Jurkat, Clone E6-1 (cell line): ENCODE results near the gene RNU6-8.

Experiments used
- DNase-seq: peaks from one replicate; pipeline ENCODE4 v3.0.0-alpha.2; 2011; ENCODE audit warnings: low read depth, low spot score
- H3K4me3 ChIP-seq: 2 replicates; pipeline ENCODE4 v1.5.1; 2011; ENCODE audit warnings: mild to moderate bottlenecking, low read length, control low read depth, moderate library complexity

The RNU6-8 gene

DNA sequence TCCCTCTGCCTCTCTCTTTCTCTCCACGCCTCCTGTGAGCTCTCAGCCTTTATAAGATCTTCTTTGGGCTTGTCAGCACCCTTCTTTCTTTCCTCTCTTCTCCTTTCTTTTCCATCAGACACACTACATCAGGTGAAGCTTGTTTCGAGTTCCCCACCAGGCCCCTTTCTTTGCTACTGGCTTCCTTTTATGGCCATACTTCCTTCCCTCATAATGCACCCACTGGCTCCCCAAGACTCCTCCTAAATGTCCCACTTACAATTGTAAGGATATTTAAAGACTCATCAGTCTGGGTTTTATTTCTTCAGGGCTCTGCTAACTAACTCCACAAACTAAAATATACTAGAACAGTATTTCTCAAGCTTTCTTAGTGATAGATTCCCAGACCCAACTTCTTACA, 3.5 kb upstream of the RNU6-8 start:
- no peak for DNase-seq
- H3K4me3 ChIP-seq: no peak overlapping the region

DNA sequence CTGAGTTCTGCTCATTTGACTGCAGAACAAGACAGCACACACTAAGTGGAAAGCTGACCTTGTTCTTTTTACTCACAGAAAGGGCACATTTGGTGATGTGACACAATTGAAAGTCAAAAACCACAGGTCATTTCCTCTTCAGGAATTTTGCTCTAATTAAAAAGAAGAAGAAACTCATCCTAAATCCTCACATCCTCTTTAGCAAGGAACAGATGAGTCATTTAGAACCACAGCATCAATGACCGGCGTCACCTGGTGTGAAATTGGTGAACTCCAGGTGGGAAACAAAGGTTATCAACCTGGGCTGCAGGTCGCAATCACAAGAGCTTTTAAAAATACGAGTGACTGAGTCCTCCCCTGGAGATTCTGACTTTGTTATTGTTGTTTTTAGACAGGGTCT, 2.9 kb upstream of the RNU6-8 start:
- no peak overlapping the region for H3K4me3 ChIP-seq
- DNase-seq: no peak

DNA sequence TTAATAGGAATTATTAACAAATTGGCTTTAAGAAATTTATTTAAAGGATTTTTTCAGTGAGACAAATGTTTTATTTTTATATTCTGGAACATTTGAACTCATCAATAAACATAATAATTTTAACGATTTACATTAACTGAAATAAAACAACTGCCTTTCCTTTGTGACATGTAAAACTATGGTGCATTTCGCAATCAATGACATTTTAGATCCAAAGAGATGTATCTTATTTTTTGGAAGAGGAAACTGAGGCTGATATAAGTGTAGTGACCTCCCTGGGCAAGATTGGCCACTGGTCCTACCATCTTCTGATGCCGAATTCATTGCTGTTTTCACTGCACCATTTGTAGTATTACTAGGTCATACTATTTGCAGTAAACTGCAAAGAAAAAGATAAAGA, 2.5 kb upstream of the RNU6-8 start:
- H3K4me3 ChIP-seq: no peak overlapping the region
- DNase-seq: no peak

DNA sequence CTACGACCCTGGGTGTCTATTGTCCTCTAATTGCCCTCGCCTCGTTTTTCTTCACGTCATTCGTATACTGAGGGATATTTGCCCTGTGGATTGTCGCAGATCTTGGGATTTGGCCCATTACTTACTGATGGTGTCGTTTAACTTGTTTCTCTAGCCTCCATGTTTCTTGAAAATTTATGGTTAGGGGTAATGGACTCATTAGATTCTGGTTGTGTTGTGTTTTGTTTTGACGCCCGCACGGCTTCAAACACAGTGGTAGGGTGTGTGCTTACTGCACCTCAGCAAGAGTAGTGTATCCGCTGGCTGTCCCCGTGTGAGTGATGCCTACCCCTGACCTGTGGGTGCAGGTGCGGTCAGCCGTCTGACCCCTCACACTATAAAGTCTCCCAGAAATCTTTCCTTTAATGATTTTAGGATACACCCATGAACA, 874 bp upstream of the RNU6-8 start:
- H3K4me3 ChIP-seq: peak overlapping the region; percentile 68
- no peak for DNase-seq

DNA sequence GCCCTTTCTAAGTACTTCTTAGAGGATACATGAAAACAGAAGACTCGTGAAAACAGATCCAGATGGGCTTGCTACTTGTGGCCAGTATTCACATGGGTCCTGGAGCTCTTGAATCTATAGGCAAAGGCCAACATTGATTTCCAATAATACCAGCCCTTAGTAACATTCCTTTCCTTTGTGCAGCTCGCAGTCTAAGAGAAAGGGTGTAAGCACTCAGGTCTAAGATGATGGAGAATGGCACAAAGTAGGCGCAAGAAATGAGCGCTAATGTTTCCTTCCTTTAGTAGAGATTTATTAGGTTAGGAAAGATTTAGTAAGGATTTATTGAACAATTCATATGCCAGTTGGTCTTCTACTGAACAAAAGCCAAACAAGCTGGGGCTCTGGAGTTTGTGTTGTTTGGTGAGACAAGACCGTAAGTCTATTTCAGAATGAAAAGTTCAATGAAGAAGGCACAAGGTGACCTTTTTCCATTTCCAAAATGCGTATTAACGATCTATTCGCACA, 525 bp downstream of the RNU6-8 start:
- DNase-seq: peak; percentile 9
- peak overlapping the region; percentile 68 for H3K4me3 ChIP-seq

DNA sequence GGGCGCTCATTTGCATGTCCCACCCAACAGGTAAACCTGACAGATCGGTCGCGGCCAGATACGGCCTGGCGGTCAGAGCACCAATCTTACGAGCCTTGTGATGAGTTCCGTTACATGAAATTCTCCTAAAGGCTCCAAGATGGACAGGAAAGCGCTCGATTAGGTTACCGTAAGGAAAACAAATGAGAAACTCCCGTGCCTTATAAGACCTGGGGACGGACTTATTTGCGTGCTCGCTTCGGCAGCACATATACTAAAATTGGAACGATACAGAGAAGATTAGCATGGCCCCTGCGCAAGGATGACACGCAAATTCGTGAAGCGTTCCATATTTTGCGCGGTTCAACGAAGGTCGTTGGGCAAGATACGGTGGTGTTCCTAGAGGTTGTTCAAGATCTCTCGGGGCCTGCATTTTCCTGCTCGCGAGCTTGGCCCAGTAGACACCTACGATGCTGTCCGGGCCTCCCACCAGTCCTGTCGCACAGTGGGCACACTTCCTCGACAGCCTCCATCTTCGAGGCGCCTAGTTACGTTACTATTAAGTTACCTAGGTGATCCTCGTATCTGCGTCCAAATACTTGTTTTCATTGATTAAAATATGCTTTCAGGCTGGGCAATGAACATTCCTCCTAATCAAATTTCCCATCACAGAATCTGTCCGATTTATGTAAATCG, 1.1 kb downstream of the RNU6-8 start, which contains the start of gene RNU6-7:
Gene RNU6-7 (plus strand): TSS at position 230 of the 675 bp plus-strand sequence.
- peak within 1 kb of the TSS; percentile 68 for H3K4me3 ChIP-seq
- peak; percentile 41 for DNase-seq

DNA sequence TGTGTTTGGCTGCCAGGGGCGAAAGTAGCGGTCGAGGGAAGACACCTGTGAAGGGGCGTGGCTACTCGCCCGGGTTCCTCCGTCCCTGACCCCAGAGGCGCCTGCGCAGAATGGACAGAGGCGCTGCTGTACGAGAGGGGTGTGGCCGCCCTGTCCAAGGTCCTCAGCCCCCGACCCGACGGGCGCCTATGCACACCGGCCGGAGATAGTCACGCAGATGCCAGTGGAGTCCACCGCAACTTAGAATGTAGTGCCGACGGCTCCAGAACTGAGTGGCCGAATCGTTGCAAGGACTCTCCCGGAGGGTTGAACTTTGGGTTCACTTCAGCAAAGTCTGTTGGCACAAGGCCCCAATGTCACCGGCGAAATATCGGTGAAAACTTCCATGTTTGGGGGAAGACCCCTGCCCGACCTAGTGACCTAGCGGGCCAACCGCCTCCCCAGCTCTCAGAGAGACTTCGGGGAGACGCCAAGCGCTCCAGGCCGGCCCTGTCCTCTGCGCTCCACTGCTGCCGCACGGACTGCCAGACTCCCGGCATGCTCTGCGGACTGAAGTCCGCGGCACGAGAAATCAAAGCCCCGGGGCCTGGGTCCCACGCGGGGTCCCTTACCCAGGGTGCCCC, 1.8 kb downstream of the RNU6-8 start:
- DNase-seq: peak; percentile 37
- H3K4me3 ChIP-seq: peak overlapping the region; percentile 68

DNA sequence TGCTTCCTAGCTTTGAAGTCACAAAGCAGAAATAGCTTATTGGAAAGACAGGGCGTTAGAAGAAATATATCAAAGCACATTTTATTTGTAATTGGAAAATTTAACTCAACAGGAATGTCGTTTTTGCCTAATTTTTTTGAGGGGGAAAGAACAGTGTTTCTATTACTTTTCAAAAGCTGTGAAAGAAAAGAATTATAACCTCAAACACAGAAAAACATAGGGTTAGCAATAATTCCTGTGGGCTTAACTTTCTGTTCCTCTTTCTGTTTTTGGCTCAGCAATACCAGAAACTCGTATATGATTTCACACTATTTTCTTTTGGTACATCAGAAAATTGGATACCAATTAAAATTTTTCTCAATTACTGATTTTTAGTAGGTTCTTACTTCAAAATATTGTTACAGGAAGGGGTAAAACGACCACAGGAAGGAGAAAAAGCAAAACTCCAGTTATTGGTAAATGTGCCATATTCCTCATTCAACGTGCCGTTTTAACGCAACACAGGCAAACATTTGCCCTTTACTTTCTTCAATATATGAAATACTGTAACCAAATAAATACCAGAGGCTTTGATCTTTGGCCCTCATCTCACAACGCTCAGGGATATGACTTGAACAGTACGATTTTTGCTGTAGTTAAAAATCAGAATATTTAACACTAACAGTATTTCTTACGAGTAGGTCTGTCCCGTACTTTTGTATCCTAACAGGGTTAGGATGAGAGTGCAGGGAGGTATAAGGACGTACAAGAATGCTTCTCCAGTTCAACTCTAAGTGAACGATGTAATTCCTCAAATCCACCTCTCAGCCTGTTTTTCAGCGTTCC, 2.5 kb downstream of the RNU6-8 start:
- DNase-seq: no peak
- peak overlapping the region; percentile 68 for H3K4me3 ChIP-seq

DNA sequence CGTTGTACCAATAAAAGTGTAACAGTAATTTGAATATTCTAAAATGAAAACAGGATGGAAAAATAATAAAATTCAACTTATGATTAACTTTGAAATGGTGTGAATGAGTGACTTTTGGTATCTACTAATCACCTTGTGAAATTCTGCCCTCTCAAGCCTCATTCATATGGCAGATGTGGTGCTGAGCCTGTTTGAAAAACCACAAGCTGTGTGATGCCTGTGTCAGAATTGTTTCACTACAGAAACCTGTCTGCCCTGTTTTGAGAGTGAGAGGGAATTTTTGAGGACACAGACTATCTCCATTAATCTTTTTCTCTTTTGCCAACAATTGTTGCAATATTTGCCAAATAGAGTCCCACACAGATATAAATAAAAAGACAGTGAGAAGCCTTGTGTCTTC, 5.2 kb downstream of the RNU6-8 start:
- H3K4me3 ChIP-seq: no peak overlapping the region
- no peak for DNase-seq

DNA sequence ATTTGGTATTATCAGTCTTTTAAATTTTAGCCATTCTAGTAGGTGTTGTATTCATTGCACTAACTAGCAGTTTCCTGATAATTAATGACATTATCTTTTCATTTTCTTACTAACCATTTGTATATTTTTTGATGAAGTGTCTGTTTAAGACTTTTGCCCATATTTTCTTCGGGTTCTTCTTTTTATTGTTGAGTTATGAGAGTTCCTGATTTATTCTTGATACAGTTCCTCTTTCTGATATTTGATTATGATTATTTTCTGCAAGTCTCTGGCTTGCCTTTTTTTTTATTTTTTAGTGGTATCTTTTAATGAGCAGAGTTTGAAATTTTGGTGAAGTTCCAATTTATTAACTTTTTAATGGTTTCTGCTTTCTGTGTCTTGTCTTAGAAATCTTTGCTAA, 7.4 kb downstream of the RNU6-8 start:
- DNase-seq: no peak
- H3K4me3 ChIP-seq: no peak overlapping the region

DNA sequence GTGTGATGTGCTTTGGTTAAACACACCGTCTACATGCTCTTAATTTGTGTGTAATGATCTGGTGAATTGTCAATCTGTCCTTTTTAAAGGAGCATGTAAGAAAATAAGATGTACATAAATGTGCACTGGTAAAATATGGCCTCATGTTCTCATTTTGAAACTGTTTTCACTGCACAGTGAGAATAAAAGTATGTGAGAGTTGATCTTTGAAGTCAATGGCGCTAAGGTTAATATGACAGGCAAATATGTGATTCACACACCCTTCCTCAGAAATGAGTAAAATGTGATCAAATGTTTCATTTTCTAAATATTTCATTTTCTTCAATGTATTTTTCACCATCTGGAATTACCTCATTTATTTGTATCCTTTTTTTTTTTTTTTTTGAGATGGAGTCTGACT, 9.5 kb downstream of the RNU6-8 start:
- no peak for DNase-seq
- H3K4me3 ChIP-seq: no peak overlapping the region

DNA sequence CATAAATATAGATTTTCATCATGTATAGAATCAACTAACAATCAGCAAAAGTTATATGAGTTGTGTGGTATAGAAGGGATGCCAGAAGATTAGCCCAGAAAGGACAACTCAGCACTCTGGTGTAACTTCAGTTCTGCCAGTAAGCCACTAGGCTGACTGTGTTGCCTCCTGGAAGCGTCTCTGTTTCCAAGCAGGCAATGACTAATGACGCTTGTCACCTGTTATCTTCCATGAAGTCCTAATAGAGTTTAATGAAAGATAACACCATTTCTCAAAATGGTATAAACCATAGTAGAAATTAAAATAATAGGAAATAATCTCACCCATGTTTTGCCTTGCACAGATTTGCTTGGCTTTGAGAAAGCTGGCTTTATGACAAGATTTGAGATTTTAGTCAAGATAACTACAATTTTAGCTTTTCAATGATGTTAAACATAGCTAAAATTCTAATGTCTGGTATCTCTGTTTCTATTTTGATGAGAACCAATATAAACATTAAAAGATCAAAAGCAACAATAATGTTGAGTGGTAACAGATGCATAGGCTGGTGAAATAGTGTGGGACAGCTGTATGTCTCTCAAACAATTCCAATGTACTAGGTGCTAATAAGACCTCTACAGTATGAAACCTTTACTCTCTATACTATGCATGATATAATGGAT, 10.2 kb downstream of the RNU6-8 start:
- DNase-seq: no peak
- H3K4me3 ChIP-seq: no peak overlapping the region

DNA sequence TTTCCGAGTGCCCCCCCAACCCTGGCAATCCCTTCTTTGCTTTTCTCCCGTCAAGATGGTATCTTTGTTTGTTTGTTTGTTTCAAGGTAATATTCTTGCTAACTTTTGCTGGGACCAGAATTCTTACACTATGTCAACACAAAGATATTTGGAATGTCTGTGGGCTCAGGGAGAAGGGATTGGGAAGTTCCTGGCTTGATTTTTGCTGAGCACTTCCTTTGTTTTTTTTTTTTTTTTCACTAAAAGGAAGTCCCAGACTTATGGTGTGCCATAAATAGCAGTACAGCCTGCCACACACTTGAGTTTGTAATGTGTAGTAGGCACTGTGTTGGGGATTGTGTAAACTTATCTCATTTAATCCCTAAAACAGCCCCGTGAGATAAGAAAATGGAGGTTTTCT, 12.4 kb downstream of the RNU6-8 start:
- H3K4me3 ChIP-seq: no peak overlapping the region
- DNase-seq: no peak

DNA sequence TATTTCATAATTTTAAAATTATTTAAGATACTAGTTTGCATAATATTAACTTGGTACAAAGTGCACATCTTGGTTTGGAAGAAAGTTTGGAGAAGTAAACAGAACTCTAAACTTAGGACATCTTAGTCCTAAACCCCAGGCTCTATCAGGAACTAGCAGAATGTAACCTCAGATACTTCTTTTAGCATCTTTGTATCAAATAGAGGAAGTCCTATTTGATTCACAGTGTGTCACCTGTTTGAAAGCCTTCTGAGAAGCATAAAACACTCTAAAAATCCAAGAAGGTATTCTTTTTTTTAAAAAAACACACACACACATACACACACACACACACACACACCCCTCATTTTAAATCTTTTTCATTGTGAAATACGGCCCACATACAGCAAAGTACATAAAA, 13.3 kb downstream of the RNU6-8 start:
- H3K4me3 ChIP-seq: no peak overlapping the region
- DNase-seq: no peak

DNA sequence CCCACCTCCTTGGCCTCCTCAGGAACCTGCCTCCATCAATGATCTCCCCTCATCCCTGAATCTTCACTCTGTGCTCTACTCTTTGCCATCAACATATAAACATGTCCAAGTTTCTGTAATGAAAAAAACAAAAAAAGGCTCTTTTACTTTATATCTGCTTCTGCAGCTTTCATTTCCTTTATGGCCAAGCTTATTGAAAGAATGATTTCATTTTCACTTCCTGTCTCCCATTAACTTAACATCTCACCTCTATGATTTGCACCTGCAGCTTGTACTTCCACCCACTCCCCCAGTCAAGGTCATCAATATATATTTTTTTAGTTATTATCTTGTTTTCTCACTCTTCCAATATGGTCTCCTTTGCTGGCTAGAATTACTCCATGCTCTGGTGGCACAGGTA, 16.8 kb downstream of the RNU6-8 start:
- DNase-seq: no peak

DNA sequence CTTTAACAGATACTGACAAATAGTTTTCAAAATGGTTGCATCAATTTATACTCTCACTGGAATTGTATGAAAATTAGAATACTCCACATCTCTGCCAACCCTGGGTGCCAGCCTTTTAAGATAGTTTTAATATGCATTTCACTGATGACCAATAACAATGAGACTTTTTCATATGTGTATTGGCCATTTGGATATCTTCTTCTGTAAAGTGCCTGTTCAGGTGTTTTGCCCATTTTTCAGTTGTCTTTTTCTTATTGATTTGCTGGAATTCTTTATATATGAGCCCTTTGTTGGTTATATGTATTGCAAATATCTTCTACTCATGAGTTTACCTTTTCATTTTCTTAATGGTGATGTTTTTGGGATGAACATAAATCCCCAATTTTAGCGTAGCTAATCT, 18.0 kb downstream of the RNU6-8 start:
- no peak for DNase-seq
- no peak overlapping the region for H3K4me3 ChIP-seq

More for the DNA sequence above, 16.8 kb downstream of the RNU6-8 start:
- no peak overlapping the region for H3K4me3 ChIP-seq

DNA sequence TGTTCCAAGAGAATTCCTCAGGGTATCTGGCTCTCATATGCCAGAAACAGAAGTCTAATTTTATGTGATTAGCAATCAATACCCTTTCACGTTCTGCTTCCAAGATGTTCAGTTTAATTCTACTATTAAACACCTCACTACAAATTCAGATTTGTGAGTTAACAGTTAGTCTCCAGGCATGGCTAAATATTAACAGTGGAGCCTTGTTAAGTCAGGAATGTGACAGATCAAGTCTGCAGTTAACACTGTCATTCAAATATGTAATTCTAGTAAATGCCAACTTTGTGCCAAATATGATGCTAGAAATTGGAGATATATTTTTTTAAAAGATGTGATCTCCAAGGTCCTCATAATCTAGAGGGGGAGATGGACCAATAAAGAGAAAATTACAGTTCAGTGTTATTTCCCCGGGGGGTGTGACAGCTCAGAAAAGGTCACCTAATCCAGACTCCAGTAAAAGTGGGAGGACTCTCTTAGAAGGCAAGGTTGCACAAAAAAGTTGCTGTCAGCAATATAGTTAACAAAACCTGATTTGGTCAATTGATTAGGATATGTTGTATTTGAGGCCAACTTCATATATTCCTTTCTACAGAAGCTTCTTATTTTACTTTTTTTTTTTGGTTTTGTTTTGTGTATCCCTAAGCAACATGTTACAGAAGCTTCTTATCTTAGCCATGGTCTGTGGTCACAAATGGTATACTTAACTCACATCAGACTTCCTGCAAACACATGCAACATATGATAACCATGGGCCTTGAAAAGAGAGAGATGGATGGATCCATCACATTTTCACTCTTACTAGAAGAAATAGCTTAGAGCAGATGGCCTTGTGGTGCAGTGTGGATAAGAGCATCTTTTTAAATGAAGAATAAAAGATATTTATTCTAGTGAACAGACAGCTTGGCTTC, 19.7 kb downstream of the RNU6-8 start:
- DNase-seq: no peak

DNA sequence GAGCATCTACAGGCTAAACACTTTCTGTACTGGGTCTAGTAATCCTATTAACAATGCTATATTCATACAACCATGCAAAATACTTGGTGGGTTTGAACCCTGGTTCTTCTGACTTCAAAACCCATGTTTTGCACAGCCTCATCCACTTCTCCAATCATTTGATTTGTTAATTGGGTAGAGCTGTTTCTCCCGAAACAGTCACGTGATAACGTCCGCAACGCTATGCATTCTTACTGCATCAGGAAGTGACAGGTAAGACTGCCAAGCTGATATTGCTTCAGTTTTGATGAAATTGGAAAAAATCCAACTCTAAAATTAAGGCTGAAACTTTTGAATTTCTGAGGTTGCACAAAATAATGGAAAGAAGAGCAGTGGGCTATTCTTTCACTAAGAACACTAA, 31.6 kb downstream of the RNU6-8 start:
- no peak for DNase-seq
- H3K4me3 ChIP-seq: no peak overlapping the region

More for the DNA sequence above, 19.7 kb downstream of the RNU6-8 start:
- no peak overlapping the region for H3K4me3 ChIP-seq
